HuH-7 (cell line): ENCODE data around the gene GZMM.
"Not testable (repeated sequence)": the region's sequence is repeated elsewhere in the genome, so short reads cannot be mapped to it uniquely, and the experiment has no call there.

ENCODE experiments used
- DNase-seq: peaks from one replicate; pipeline ENCODE4 v3.0.0; 2011; ENCODE audit warnings: low spot score

GZMM gene

GRCh38 chr19:583198-583967, 39.5 kb downstream of the GZMM start:
- DNase-seq, result no peak

- no peak for DNase-seq
These were observed 40.1 kb downstream of the GZMM start for GRCh38 chr19:583968-584239.

- DNase-seq, result peak; percentile 78
These were observed 40.6 kb downstream of the GZMM start for GRCh38 chr19:584240-585001.

- not testable (repeated sequence) for DNase-seq
These were observed 41.3 kb downstream of the GZMM start for GRCh38 chr19:585146-585545.

DNA sequence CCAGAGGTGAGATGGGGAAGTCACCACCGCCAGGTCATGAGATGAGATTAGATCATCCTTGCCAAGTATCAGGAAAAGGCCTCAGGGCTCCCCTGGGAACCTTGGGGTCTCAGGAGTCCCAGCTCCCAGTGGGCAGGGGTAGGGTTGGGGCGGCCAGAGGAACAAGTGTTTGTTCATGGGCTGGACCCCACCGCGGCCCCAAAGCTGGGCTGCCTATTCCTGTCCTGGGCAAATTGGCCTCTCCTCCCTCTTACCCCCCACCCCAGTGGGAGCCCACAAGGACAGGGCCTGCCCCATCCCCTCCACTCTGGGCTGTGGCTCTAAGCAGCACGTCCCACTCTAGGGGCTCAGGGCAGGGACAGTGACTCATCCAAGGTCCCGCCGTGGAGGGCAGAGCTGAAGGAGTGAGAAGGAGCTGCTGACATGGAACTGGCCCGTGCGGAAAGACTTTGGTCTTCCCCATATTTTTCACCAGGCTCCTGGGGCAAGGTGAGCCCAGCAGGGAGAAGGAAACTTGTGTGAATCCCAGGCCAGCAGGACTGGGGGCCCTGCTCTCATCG, 41.8 kb downstream of the GZMM start:
- no peak for DNase-seq

- DNase-seq, result peak; percentile 85
These were observed 44.4 kb downstream of the GZMM start for GRCh38 chr19:588093-588740.

DNA sequence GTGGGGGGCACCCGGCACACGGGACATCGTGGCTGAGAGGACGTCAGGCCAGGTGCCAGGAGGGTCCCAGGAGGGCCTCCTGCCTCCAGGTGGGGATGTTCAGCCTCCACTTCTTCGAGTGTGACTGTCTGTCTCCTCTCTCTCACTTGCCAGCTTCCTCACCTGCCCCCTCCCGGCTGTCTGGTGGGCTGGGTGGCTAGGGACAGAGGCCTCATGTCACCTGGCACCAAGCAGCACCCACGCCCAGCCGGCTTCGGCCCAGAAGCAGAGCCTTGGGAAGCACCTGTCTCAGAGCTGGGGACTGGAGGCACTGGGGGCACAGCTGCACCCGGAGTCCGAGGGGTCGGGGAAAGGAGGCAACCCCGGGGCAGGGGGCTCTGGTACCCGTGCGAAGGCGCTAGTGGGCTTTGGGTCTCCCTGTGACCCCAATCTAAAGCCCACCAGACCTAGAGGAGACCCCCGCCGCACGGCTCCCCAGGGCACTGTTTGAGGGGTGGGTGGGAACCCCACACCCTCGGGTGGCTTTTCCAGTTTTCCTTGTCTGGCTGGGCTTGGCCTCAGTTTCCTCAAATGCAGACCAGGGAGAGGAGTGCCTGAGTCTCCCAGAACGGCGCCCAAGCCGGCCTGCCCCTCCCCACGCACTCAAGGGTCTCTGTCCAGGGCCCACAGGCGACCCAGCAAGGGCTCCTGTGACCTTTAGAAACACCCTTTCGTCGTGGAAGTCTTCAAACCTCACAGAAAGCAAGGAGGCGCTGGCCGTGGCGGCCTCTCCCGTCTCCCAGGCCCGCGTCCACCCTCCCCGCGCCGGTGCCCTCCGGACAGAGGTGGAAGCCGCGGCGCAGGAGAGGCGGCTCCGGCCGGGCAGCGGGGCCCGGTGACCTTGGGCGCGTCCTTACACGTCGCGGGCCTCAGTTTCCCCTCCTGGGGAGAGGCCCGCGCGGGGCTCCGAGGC, 45.2 kb downstream of the GZMM start:
- DNase-seq, result no peak

GRCh38 chr19:589693-590395, 46.0 kb downstream of the GZMM start, which contains the start of gene HCN2:
Gene HCN2 (plus strand): TSS chr19:589881. CDS start chr19:589946, 65 bp downstream.
- no peak for DNase-seq

DNA sequence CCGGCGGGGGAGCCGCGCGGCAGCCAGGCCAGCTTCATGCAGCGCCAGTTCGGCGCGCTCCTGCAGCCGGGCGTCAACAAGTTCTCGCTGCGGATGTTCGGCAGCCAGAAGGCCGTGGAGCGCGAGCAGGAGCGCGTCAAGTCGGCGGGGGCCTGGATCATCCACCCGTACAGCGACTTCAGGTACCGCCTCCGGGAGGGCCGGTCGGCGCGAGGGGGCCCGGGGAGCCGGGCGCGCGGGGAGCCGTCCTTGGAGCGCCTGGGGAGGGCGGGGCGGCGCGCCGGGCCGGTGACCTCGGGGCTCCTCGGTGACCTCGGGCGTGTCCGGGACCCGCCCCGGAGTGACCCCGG, 46.5 kb downstream of the GZMM start:
- DNase-seq, result no peak

- no peak for DNase-seq
These were observed 46.9 kb downstream of the GZMM start for GRCh38 chr19:590750-591098.

DNA sequence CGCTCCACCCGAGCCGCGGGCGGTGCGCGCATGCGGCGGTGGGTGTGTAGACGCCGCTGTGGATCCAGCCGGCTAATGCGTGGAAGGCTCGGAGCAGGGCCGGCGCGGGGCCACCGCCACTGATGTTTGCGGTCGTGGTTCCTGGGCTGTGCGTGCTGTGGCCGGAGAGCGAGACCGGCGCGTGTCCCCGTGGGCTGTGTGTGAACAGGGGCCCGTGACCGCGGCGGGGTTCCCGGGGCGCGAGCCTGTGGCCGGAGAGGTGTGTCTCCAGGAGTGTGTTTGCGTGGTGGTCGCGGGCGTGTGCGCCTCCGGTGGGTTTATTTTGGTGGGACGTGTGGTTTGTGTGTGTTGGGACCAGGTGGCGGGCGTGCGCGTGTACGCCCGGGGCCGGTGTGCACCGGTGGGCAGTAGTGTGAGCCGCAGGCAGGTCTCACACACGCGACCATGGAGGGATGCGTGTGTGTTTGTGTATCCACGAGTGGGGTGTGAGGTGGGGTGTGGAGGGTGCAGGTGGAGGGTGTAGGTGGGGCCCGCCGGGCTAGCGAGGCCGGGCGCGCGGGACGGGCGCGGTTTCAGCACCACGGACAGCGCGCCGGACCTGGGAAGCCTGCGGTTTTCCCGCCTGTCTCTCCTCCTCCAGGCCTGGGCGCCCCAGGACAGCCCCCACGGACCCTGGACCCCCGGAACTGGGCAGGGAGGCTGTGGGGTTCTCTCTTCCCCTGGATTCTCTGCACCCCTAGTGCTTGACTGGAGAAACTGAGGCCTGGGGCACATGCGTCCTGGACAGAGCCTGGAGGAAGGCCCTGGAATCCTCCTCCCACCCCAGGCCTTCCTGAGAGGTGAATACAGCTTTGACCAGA, 47.5 kb downstream of the GZMM start:
- DNase-seq, result no peak

DNA sequence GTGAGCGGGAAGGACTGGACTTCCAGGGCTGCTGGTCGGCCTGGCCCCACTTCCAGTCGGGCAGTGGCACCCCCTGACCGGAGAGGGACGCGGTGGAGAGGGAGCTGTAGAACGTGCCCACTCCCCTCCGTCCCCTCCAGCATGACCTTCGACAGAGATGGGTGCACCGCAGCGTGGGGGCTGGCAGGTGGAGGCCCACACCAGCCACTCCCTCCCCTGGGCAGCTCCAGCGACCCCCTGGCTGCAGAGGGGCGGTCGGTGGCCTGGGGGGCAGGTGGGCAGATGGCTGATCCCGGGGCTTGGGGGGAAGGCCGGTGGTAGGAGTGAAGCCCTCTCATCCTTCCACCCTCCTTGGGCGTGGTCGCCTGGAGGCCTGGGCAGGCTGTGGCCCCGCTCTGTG, 48.2 kb downstream of the GZMM start:
- DNase-seq, result no peak

GRCh38 chr19:593055-593454, 49.2 kb downstream of the GZMM start:
- DNase-seq, result no peak

DNA sequence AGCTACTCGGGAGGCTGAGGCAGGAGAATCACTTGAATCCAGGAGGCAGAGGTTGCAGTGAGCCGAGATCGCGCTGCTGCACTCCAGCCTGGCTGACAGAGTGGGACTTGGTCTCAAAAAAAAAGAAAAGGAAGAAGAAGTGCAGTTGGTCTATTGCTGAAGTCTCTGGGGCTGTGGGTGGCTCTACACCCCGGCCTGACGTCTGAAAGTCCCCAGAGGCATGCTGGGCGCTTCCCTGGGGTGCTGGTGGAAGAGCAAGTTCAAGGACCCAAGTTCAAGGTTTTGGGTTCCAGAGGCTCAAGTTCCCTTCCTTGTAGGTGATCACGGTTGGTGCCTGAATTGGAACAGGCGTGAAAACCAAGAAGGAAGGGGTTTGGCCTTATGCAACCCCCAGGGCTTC, 49.7 kb downstream of the GZMM start:
- DNase-seq, result no peak

DNA sequence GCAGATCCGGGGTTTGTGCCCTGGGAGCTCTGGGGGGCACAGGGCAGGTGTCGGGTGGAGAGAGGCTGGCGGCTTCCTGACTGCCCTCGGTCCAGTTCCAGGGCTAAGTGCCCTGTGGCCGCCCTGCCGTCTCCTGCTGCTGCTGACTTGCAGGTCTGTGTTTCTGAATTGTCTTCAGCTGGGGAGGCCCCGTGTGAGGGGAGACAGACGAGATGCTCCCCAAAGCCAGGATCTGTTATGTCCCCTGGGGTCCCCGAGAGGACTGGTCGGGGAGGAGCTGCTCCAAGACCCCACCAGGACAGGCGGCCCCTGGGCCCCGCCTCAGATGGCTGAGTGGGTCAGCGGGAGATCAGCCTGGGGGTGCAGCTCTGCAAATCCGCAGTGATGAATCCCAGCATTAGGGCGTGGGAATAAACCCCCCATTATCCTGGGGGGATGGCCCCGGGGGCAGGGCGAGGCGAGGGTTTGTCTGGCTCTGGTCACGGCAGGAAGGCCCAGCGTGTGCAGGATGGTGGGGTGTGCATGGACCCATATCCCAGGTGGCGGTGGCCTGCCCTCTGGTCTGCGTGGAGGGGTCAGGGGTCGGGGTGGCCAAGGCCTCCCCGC, 50.5 kb downstream of the GZMM start:
- no peak for DNase-seq

GRCh38 chr19:595326-596262, 51.7 kb downstream of the GZMM start:
- DNase-seq, result no peak

DNA sequence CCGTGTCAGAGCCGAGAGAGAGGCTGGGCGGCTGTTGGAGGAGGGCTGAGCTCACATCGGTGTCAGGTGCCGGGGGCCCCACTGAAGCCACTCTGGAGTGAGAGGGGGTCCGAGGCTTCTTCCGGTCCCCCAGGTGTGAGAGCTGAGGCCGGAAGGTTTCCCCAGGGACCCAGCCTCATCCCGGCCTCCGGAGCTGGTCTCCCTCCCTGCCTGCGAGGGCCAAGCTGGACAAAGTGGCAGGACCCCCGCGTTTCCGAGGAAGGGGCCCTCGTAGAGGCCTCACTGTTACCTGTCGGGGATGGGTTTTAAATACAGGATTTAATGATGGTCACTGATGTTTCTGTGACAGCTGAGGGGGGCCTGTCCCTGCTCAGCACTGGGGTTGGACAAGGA, 52.4 kb downstream of the GZMM start:
- no peak for DNase-seq

DNA sequence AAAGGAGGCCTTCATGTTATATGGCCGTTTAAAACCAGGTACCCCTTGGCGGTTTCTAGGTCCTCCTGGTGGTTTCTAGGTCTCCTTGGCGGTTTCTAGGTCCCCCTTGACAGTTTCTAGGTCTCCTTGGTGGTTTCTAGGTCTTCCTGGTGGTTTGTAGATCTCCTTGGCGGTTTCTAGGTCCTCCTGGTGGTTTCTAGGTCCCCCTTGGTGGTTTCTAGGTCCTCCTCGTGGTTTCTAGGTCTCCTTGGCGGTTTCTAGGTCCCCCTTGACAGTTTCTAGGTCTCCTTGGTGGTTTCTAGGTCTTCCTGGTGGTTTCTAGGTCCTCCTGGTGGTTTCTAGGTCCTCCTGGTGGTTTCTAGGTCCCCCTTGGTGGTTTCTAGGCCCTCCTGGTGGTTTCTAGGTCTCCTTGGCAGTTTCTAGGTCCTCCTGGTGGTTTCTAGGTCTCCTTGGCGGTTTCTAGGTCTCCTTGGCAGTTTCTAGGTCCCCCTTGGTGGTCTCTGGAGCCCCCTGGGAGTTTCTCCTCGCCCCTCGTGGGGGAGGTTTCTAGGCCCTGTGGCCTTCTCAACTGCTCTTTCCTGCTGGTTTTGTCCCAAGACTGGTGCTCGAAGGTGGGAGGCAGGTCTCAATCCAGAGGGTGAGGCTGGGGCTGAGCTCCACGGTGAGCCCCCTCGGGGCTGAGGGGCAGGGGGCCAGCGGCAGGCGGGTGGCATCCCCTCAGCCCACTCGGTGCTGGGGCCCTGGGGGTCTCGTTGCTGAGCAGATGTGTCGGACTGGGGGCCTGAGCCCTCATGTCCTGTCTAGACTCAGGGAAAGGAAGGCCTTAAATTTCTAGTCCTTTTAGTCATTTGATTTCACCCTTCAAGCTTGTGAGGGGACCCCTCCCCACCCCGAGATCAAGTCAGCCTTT, 53.8 kb downstream of the GZMM start:
- DNase-seq, result no peak
